ENCODE data around the gene PRRX2.

GRCh38 chr9:129687391-129687790, 21.9 kb downstream of the PRRX2 start:
- TF ChIP-seq, protein P1, sequence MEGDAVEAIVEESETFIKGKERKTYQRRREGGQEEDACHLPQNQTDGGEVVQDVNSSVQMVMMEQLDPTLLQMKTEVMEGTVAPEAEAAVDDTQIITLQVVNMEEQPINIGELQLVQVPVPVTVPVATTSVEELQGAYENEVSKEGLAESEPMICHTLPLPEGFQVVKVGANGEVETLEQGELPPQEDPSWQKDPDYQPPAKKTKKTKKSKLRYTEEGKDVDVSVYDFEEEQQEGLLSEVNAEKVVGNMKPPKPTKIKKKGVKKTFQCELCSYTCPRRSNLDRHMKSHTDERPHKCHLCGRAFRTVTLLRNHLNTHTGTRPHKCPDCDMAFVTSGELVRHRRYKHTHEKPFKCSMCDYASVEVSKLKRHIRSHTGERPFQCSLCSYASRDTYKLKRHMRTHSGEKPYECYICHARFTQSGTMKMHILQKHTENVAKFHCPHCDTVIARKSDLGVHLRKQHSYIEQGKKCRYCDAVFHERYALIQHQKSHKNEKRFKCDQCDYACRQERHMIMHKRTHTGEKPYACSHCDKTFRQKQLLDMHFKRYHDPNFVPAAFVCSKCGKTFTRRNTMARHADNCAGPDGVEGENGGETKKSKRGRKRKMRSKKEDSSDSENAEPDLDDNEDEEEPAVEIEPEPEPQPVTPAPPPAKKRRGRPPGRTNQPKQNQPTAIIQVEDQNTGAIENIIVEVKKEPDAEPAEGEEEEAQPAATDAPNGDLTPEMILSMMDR (IDR thresholded peaks at IDR 0.05), result no peak
- TF ChIP-seq POLR2AphosphoS5 (IDR thresholded peaks at IDR 0.05), result no peak
